ENCODE results near the gene IGFL4.

IGFL4 gene

GRCh38 chr19:45994456-45994997 lies 46.3 kb downstream of the IGFL4 start:
- no peak for DNase-seq (ENCODE audit: low read depth)

GRCh38 chr19:45990113-45990728 lies 50.6 kb downstream of the IGFL4 start:
- DNase-seq (ENCODE audit: low read depth) = no peak
